HEK293T (cell line): Measurements from ENCODE around the gene GRIP1.

Experiments
- BHLHE40 ChIP-seq: fragments of 450-650 bp; IDR thresholded peaks from 2 replicates; pipeline ENCODE4 v1.6.1; 2016; ENCODE audit warnings: mild to moderate bottlenecking, moderate library complexity, borderline replicate concordance
- CTBP1 ChIP-seq: fragments of 450-650 bp; IDR thresholded peaks from 2 replicates; pipeline ENCODE4 v1.6.1; 2016; ENCODE audit warnings: borderline replicate concordance
- ELF4 ChIP-seq: fragments of 450-650 bp; IDR thresholded peaks from 2 replicates; pipeline ENCODE4 v1.6.1; 2017; ENCODE audit warnings: antibody characterized with exemption
- FOXK2 ChIP-seq: fragments of 450-650 bp; IDR thresholded peaks from 2 replicates; pipeline ENCODE4 v1.6.1; 2016; ENCODE audit warnings: mild to moderate bottlenecking
- FOXM1 ChIP-seq: fragments of 450-650 bp; IDR thresholded peaks from 2 replicates; pipeline ENCODE4 v1.6.1; 2017; ENCODE audit warnings: mild to moderate bottlenecking, borderline replicate concordance
- LEF1 ChIP-seq: fragments of 450-650 bp; IDR thresholded peaks from 2 replicates; pipeline ENCODE4 v1.6.1; 2017; ENCODE audit warnings: mild to moderate bottlenecking, borderline replicate concordance
- SUZ12 ChIP-seq: fragments of 450-650 bp; IDR thresholded peaks from 2 replicates; pipeline ENCODE4 v1.6.1; 2016; ENCODE audit warnings: mild to moderate bottlenecking
- TARDBP ChIP-seq: fragments of 450-650 bp; IDR thresholded peaks from 2 replicates; pipeline ENCODE4 v1.6.1; 2016
- ZNF384 ChIP-seq: fragments of 450-650 bp; IDR thresholded peaks from 2 replicates; pipeline ENCODE4 v1.6.1; 2016
- TF ChIP-seq, protein P1 (sequence below): fragments of 450-650 bp; IDR thresholded peaks from 2 replicates; pipeline ENCODE4 v1.6.1; 2016

DNA sequence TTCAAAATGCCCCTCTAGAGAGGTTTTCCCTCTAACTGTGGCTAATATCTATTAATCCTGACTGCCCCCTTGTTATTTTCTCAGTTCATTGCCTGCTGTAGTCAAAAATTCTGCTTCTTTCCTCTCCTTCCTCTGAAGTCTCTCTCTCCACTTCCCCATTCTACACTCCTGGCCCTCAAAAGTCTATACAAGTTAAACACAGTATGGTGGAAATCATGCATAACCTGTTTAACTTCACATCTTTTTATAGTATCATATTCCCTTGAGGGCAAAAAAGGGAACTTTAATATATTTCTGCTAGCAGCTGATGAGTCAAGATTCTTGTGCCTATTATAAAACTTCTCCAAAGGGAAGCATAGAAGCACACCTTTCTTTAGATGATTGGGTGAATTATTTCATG lies 16.7 kb downstream of the GRIP1 start:
- TF ChIP-seq SUZ12 (no peak), BHLHE40 (no peak), ELF4 (no peak), CTBP1 (no peak), ZNF384 (no peak), FOXK2 (no peak), TARDBP (no peak), LEF1 (no peak), FOXM1 (no peak)
- TF ChIP-seq, protein P1, sequence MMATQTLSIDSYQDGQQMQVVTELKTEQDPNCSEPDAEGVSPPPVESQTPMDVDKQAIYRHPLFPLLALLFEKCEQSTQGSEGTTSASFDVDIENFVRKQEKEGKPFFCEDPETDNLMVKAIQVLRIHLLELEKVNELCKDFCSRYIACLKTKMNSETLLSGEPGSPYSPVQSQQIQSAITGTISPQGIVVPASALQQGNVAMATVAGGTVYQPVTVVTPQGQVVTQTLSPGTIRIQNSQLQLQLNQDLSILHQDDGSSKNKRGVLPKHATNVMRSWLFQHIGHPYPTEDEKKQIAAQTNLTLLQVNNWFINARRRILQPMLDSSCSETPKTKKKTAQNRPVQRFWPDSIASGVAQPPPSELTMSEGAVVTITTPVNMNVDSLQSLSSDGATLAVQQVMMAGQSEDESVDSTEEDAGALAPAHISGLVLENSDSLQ: no peak
